AG04450 (cell line): Measurements from ENCODE around the gene CAP2. TPM values are rescaled to one million over a fixed set of nuclear protein-coding genes. Genes with fewer than 3 reads are reported as not detected.

ENCODE experiments used
- CTCF ChIA-PET: fragments of 300-600, 350-600 bp; formaldehyde crosslinking; extraction: SDS; loops from one replicate; lab custom pipeline; 2022; ENCODE audit warnings: antibody characterized with exemption, inconsistent platforms; lab: Charles Lee
- POLR2A ChIA-PET: fragments of 350-600 bp; formaldehyde crosslinking; extraction: SDS; loops from one replicate; lab custom pipeline; 2021; ENCODE audit warnings: antibody characterized with exemption, inconsistent platforms; lab: Yijun Ruan, JAX
- DNase-seq: peaks from one replicate; pipeline ENCODE4 v3.0.0-alpha.2; 2011; ENCODE audit warnings: low read depth, low spot score
- H3K27ac ChIP-seq: one replicate; pipeline ENCODE4 v1.5.1; 2012; ENCODE audit warnings: low read depth, low read length, control low read depth
- H3K27me3 ChIP-seq: one replicate; pipeline ENCODE4 v1.6.0; 2012; ENCODE audit warnings: low read length; ENCODE audit not compliant: control insufficient read depth, insufficient read depth
- H3K4me3 ChIP-seq: 2 replicates; pipeline ENCODE4 v1.5.1; 2011; ENCODE audit warnings: mild to moderate bottlenecking, low read depth, low read length, control low read depth
- H3K9me3 ChIP-seq: 2 replicates; pipeline ENCODE4 v1.5.1; 2012; ENCODE audit warnings: low read length; ENCODE audit not compliant: control insufficient read depth, insufficient read depth
- polyA plus RNA-seq: library from polyadenylated mRNA; depleted of rRNA; stranded (reverse); fragments of >200 nt; gene quantifications from 2 replicates; pipeline ENCODE4 v1.2.3, GENCODE V29; 2011; rRNA removed
- small RNA-seq: library from RNA; depleted of rRNA; stranded (forward); fragments of <200 nt; gene quantifications from one replicate; pipeline ENCODE3, GENCODE V24; 2012; ENCODE audit warnings: low read depth; ENCODE audit not compliant: insufficient read length
- TF ChIP-seq, protein P1 (sequence below): IDR thresholded peaks from 2 replicates; pipeline ENCODE4 v1.5.1; 2011; ENCODE audit warnings: low read depth, low read length, control low read depth, inconsistent platforms

The CAP2 gene
- polyA plus RNA-seq, 1 experiment, result 74.4 TPM

DNA sequence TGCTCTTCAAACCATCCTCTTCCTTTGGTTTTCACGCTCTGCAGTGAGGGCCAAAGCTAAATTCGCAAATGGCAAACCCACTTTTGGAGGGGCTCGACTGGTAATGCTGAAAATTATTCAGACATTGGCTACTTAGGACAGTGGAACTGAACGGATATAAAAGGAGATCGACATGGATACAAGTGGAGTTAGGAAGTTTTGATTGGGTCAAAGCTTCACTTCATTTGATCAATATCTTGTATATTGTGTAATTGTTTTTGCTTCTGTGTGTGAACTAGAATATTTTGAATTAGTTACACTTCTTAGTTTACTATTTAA, 207.9 kb downstream of the CAP2 start:
- peak overlapping the region; percentile 88 for H3K4me3 ChIP-seq
- ChIA-PET CTCF (no interaction called here), POLR2A (interaction anchor here (1.8 kb wide), 1 partner anchor 11 kb away, joined by 4 read pairs; no protein-coding TSS in a partner anchor)
- H3K9me3 ChIP-seq, result peaks cover 3% of the 10 kb centered on the region; the same call in 1 of the 2 replicates
- no peaks in the 10 kb centered on the region for H3K27me3 ChIP-seq
- no peak for DNase-seq
- H3K27ac ChIP-seq, result no peak overlapping the region
- TF ChIP-seq, protein P1, sequence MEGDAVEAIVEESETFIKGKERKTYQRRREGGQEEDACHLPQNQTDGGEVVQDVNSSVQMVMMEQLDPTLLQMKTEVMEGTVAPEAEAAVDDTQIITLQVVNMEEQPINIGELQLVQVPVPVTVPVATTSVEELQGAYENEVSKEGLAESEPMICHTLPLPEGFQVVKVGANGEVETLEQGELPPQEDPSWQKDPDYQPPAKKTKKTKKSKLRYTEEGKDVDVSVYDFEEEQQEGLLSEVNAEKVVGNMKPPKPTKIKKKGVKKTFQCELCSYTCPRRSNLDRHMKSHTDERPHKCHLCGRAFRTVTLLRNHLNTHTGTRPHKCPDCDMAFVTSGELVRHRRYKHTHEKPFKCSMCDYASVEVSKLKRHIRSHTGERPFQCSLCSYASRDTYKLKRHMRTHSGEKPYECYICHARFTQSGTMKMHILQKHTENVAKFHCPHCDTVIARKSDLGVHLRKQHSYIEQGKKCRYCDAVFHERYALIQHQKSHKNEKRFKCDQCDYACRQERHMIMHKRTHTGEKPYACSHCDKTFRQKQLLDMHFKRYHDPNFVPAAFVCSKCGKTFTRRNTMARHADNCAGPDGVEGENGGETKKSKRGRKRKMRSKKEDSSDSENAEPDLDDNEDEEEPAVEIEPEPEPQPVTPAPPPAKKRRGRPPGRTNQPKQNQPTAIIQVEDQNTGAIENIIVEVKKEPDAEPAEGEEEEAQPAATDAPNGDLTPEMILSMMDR, result no peak

GRCh38 chr6:17602888-17603287, 209.5 kb downstream of the CAP2 start:
- H3K9me3 ChIP-seq, result peaks cover 3% of the 10 kb centered on the region; the same call in 1 of the 2 replicates
- H3K27ac ChIP-seq, result no peak overlapping the region
- no peaks in the 10 kb centered on the region for H3K27me3 ChIP-seq
- CTCF ChIA-PET, result interaction anchor here (0.6 to 1.4 kb wide), 2 partner anchors 154 to 201 kb away, joined by 3 to 4 read pairs; no protein-coding TSS in a partner anchor
- POLR2A ChIA-PET, result interaction anchor here (1.8 kb wide), 1 partner anchor 9 kb away, joined by 4 read pairs; no protein-coding TSS in a partner anchor
- TF ChIP-seq, protein P1, result no peak
- no peak overlapping the region for H3K4me3 ChIP-seq
- DNase-seq, result no peak

- CTCF ChIA-PET, result interaction anchor here (0.7 kb wide), 1 partner anchor 88 kb away, joined by 3 read pairs; no protein-coding TSS in a partner anchor
- TF ChIP-seq, protein P1, result no peak
Measured at GRCh38 chr6:17606606-17607005, 213.2 kb downstream of the CAP2 start.

More at GRCh38 chr6:17606606-17607005, 213.2 kb downstream of the CAP2 start:
- H3K4me3 ChIP-seq, result no peak overlapping the region
- POLR2A ChIA-PET, result interaction anchor here (0.6 kb wide), 1 partner anchor 14 kb away, joined by 12 read pairs; no protein-coding TSS in a partner anchor
- no peak overlapping the region for H3K27ac ChIP-seq
- H3K9me3 ChIP-seq, result no peaks in the 10 kb centered on the region
- H3K27me3 ChIP-seq, result no peaks in the 10 kb centered on the region
- no peak for DNase-seq

Small RNAs within 50 kb of the gene (small RNA-seq; reads per million reads assigned to genes)
- not detected for gene SUMO2P13

Other genes starting within 250 kb of the CAP2 start
- gene RBM24, start 112.2 kb upstream of the CAP2 start, polyA plus RNA-seq, result 9.1 and 11.3 TPM in 2 replicates
- 17.1 and 24.1 TPM in 2 replicates for gene FAM8A1, start 206.7 kb downstream of the CAP2 start, polyA plus RNA-seq